HepG2 (cell line): Measurements from ENCODE around the gene PSMD12. TPM values are rescaled to one million over a fixed set of nuclear protein-coding genes. Genes with fewer than 3 reads are reported as not detected.

Source experiments
- ATAC-seq: fragments of 200-7000 bp; cut with Tn5 transposase; 3 replicates; pipeline ENCODE4 v1.9.1; 2020; ENCODE audit warnings: mild to moderate bottlenecking, moderate library complexity
- BruUV-seq: library from RNA; stranded (reverse); fragments of 400-500 nt; replicated peaks from 2 replicates; lab custom pipeline; 2021; lab: Mats Ljungman, UMichigan
- CTCF ChIA-PET: fragments of 300-600 bp; formaldehyde crosslinking; extraction: SDS; loops from one replicate; lab custom pipeline; 2021; ENCODE audit warnings: low total read pairs, inconsistent platforms, low intra/inter-chr PET ratio; lab: Yijun Ruan, JAX
- POLR2A ChIA-PET: fragments of 350-600 bp; sonication (Branson Sonifier 250); formaldehyde crosslinking; loops from one replicate; lab custom pipeline; 2020; ENCODE audit warnings: antibody characterized with exemption, inconsistent platforms; lab: Yijun Ruan, JAX
- DNase-seq: peaks from one replicate; pipeline ENCODE4 v3.0.0-alpha.2; 2015; ENCODE audit warnings: low spot score
- FAIRE-seq: peaks from 3 replicates; lab custom pipeline; 2011; peaks lifted over from hg19 to GRCh38; lab: Jason Lieb, UNC
- H2AFZ ChIP-seq: one replicate; pipeline ENCODE4 v1.6.1; 2011; ENCODE audit warnings: low read length, inconsistent platforms
- H3K27ac ChIP-seq: fragments of 300-600 bp; 3 replicates; pipeline ENCODE4 v1.8.0; 2011; ENCODE audit warnings: mixed run types, mild to moderate bottlenecking, mixed read lengths, low read length, inconsistent platforms; ENCODE audit not compliant: insufficient read depth; ENCODE audit errors: extremely low read length
- H3K27me3 ChIP-seq, 2 experiments: fragments of 200-600 bp in 1 of 2; 2 replicates in 1 of 2; 3 replicates in 1 of 2; pipeline versions ENCODE4 v1.6.0 to v1.8.0; 2011; ENCODE audit warnings: low read length in 2 of 2, mild to moderate bottlenecking in 2 of 2, moderate library complexity in 2 of 2, inconsistent platforms in 1 of 2; ENCODE audit not compliant: insufficient read depth in 2 of 2, control insufficient read depth in 1 of 2
- H3K36me3 ChIP-seq, 2 experiments: fragments of 200-600 bp in 1 of 2; replicated peaks in 1 of 2; 2 replicates in 1 of 2; 3 replicates in 1 of 2; pipeline versions ENCODE4 v1.5.1 to v1.8.0; 2011; ENCODE audit warnings: low read length in 2 of 2, inconsistent platforms in 1 of 2; ENCODE audit not compliant: insufficient read depth in 2 of 2, control insufficient read depth in 1 of 2
- H3K4me1 ChIP-seq: 2 replicates; pipeline ENCODE4 v1.5.1; 2012; ENCODE audit warnings: low read length, inconsistent platforms; ENCODE audit not compliant: insufficient read depth
- H3K4me2 ChIP-seq: 2 replicates; pipeline ENCODE4 v1.6.0; 2011; ENCODE audit warnings: low read depth, low read length, inconsistent platforms
- H3K4me3 ChIP-seq, 3 experiments: fragments of 200-600 bp in 1 of 3; sonication (generic), shearing (Covaris generic) in 1 of 3; replicated peaks in 1 of 3; 2 replicates each; pipeline ENCODE4 v1.5.1; 2011 to 2016; ENCODE audit warnings: low read length in 3 of 3, inconsistent platforms in 2 of 3, low read depth in 2 of 3, mild to moderate bottlenecking in 2 of 3, control low read depth in 1 of 3, mixed read lengths in 1 of 3; ENCODE audit not compliant: insufficient read depth in 1 of 3
- H3K79me2 ChIP-seq: one replicate; pipeline ENCODE4 v1.6.1; 2011; ENCODE audit warnings: low read length, inconsistent platforms; ENCODE audit not compliant: insufficient read depth
- H3K9ac ChIP-seq: 2 replicates; pipeline ENCODE4 v1.6.0; 2011; ENCODE audit warnings: mild to moderate bottlenecking, low read depth, low read length, inconsistent platforms; ENCODE audit not compliant: insufficient read depth
- H3K9me3 ChIP-seq: 2 replicates; pipeline ENCODE4 v1.5.1; 2012; ENCODE audit warnings: mild to moderate bottlenecking, low read length
- H4K20me1 ChIP-seq: 2 replicates; pipeline ENCODE4 v1.6.0; 2011; ENCODE audit warnings: inconsistent platforms, mild to moderate bottlenecking, low read length, moderate library complexity; ENCODE audit not compliant: insufficient read depth
- AGO1 ChIP-seq: fragments of 200-400 bp; formaldehyde crosslinking; IDR thresholded peaks from 2 replicates; pipeline ENCODE4 v1.6.1; 2017; ENCODE audit warnings: mild to moderate bottlenecking, low read depth, low read length, moderate library complexity; ENCODE audit not compliant: poor library complexity, severe bottlenecking
- CHD4 ChIP-seq: fragments of 200-600 bp; sonication (generic); IDR thresholded peaks from 2 replicates; pipeline ENCODE4 v1.7.0; 2017; ENCODE audit warnings: mild to moderate bottlenecking, low read length, borderline replicate concordance
- FOXC1 ChIP-seq: sonication (generic); formaldehyde crosslinking; IDR thresholded peaks from 2 replicates; pipeline ENCODE4 v1.8.0; 2022; ENCODE audit warnings: mild to moderate bottlenecking, missing genetic modification reagents, borderline replicate concordance
- KAT8 ChIP-seq: IDR thresholded peaks from 2 replicates; pipeline ENCODE4 v1.6.1; 2016; ENCODE audit warnings: missing genetic modification reagents, missing compliant biosample characterization
- KLF13 ChIP-seq: sonication (generic); formaldehyde crosslinking; IDR thresholded peaks from 2 replicates; pipeline ENCODE4 v1.4.0; 2020; ENCODE audit warnings: mild to moderate bottlenecking, missing genetic modification reagents
- MAFG ChIP-seq: sonication (generic); formaldehyde crosslinking; IDR thresholded peaks from 2 replicates; pipeline ENCODE4 v1.5.1; 2020; ENCODE audit warnings: mild to moderate bottlenecking, missing genetic modification reagents
- MIXL1 ChIP-seq: IDR thresholded peaks from 2 replicates; pipeline ENCODE4 v1.6.1; 2016
- NFE2L1 ChIP-seq: sonication (generic); formaldehyde crosslinking; IDR thresholded peaks from 2 replicates; pipeline ENCODE4 v1.4.0; 2020; ENCODE audit warnings: missing genetic modification reagents, mild to moderate bottlenecking, borderline replicate concordance
- SAP130 ChIP-seq: IDR thresholded peaks from 2 replicates; pipeline ENCODE4 v1.6.1; 2016; ENCODE audit warnings: low read depth
- SPEN ChIP-seq: sonication (generic); formaldehyde crosslinking; IDR thresholded peaks from 2 replicates; pipeline ENCODE4 v1.5.1; 2020; ENCODE audit warnings: low read depth, mild to moderate bottlenecking, missing genetic modification reagents
- TAF1 ChIP-seq: sonication (generic); formaldehyde crosslinking; IDR thresholded peaks from 2 replicates; pipeline ENCODE4 v1.4.0; 2020; ENCODE audit warnings: missing genetic modification reagents
- ZNF234 ChIP-seq: sonication (generic); formaldehyde crosslinking; conservative IDR thresholded peaks from 2 replicates; pipeline ENCODE4 v1.5.1; 2020; ENCODE audit warnings: mild to moderate bottlenecking, missing genetic modification reagents
- ZNF713 ChIP-seq: sonication (generic); formaldehyde crosslinking; IDR thresholded peaks from 2 replicates; pipeline ENCODE4 v1.4.0; 2020; ENCODE audit warnings: mild to moderate bottlenecking, missing genetic modification reagents
- WGBS: methylation state at CpG from one replicate; pipeline ENCODE4 v1.1.6; 2017; ENCODE audit warnings: low lambda C conversion rate; 5-methylcytosine and 5-hydroxymethylcytosine counted together
- in situ Hi-C: cut with HindIII; loops from 2 replicates; pipeline ENCODE4 v1.10.0; 2017; ENCODE audit warnings: low pct_unique_long_range_greater_than_20kb; ENCODE audit not compliant: extremely low pct_ligation_motif_present
- intact Hi-C: fragments of 100-400 bp; cut with micrococcal nuclease; formaldehyde crosslinking; loops from one replicate; pipeline ENCODE4 v1.10.0; 2022; ENCODE audit not compliant: unreplicated experiment
- polyA plus RNA-seq, 8 experiments: library from polyadenylated mRNA; depleted of rRNA in 3 of 8; stranded (reverse) in 7 of 8; unstranded in 1 of 8; fragments of >200 nt; fragmentation: Illumina TruSeq in 4 of 8; extraction: Trizol in 4 of 8; gene quantifications; 2 replicates each; pipeline versions ENCODE4 v1.2.1 to v1.2.3, GENCODE V29; 2011 to 2016; ENCODE audit warnings: low read depth in 4 of 8, missing spikeins in 1 of 8, mixed read lengths in 1 of 8; ENCODE audit not compliant: insufficient read depth in 1 of 8
- total RNA-seq, 5 experiments: library from RNA; depleted of rRNA; stranded (reverse); fragments of >200 nt; fragmentation: Illumina TruSeq; extraction: Trizol; gene quantifications; 2 replicates each; pipeline ENCODE4 v1.2.3, GENCODE V29; 2016; ENCODE audit warnings: low read depth in 1 of 5
- TF ChIP-seq, protein P1 (sequence below): sonication (generic); formaldehyde crosslinking; IDR thresholded peaks from 2 replicates; pipeline ENCODE4 v1.8.1; 2023; ENCODE audit warnings: mild to moderate bottlenecking, moderate library complexity, missing genetic modification reagents
- TF ChIP-seq, protein P2 (sequence below): conservative IDR thresholded peaks from 2 replicates; pipeline ENCODE4 v1.6.1; 2018; ENCODE audit warnings: missing genetic modification reagents
- TF ChIP-seq, protein P3 (sequence below): sonication (generic); formaldehyde crosslinking; IDR thresholded peaks from 2 replicates; pipeline ENCODE4 v1.4.0; 2020; ENCODE audit warnings: missing genetic modification reagents, borderline replicate concordance
- TF ChIP-seq, protein P4 (sequence below): IDR thresholded peaks from 2 replicates; pipeline ENCODE4 v1.6.1; 2016

The PSMD12 gene
- total and polyA plus RNA-seq, 2 of the 13 experiments (the other 11 are each of a cell fraction or from before 2014, with no cell fraction given): 27.4 to 71.7 TPM

DNA sequence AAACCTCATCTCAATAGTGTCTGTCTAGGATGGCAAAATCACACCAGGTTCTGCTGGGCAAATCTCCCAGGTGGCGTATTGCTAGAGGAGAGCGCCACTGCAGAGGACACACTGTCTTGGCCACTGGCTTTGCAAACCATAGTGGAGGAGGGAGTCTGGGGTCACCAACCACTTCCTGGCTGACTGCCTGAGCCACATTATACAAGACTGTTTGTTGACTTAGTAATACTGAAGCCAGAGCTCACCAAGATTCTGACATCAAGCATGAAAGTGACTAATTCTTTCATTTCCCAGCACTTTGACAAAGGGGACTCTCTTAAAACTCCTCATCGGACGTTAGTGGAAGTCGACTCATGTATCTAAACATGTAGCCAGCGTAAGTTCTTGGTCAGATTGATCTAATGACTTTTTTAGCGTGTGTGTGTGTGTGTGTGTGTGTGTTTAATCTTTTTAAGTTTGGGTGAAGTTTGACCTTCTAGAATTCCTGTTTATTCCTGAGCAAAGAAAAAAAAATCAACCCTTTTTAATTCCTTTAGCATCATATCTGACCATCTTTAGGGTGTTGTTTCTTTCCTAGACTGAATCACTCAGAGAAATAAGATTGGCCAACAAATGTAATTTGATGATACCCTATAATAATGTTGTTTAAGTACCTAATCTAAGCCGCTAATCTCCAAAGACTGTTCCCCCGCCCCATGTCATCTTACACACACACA is 24.4 kb upstream of the PSMD12 start:
- CTCF ChIA-PET: interaction anchor here (1.1 kb wide), 1 partner anchor 12 kb away, joined by 4 read pairs; no protein-coding TSS in a partner anchor
- Histone ChIP-seq H3K27ac (peak overlapping the region; percentile 9), H3K79me2 (no peaks in the 10 kb centered on the region), H3K27me3 (no peaks in the 10 kb centered on the region), H4K20me1 (no peaks in the 10 kb centered on the region), H3K4me2 (peak overlapping the region; percentile 72), H3K4me1 (peaks cover 15% of the 10 kb centered on the region), H3K4me3 (peak overlapping the region; percentile 20 to 26 (median 22); a peak in 4 of 6 replicates), H3K9me3 (no peaks in the 10 kb centered on the region), H2AFZ (no peak overlapping the region), H3K36me3 (no peaks in the 10 kb centered on the region), H3K9ac (peak overlapping the region; percentile 29; the same call in 1 of the 2 replicates)
- peak; percentile 83 for FAIRE-seq
- ATAC-seq: peak; percentile 91
- peak; percentile 86 for DNase-seq
- in situ Hi-C loops: no loop called here
- POLR2A ChIA-PET: interaction anchor here (1.0 to 2.2 kb wide), 2 partner anchors 12 to 138 kb away, joined by 3 to 7 read pairs; no protein-coding TSS in a partner anchor
- 22% methylated on average over 8 of the region's 9 CpGs for WGBS
- intact Hi-C loops: no loop called here
- no TSS peak for BruUV-seq
- no peak for TF ChIP-seq ZNF713
- TF ChIP-seq MAFG (CRISPR knock-in tag): no peak
- TF ChIP-seq FOXC1: no peak
- TF ChIP-seq, protein P1, sequence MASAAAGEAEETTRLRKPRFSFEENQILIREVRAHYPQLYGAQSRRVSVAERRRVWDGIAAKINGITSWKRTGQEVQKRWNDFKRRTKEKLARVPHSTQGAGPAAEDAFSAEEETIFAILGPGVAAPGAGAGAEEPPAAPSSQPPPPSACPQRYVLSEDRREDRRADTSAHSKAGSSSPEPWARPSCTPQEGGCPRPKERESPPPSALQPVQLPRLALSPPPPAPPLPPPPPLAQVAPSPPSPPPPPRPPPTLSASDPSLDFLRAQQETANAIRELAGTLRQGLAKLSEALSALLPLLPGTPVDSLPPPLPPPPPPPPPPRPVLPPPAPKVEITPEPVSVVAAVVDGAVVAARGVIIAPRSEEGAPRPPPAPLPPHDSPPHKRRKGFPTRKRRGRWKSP (CRISPR knock-in tag): no peak
- TF ChIP-seq, protein P2, sequence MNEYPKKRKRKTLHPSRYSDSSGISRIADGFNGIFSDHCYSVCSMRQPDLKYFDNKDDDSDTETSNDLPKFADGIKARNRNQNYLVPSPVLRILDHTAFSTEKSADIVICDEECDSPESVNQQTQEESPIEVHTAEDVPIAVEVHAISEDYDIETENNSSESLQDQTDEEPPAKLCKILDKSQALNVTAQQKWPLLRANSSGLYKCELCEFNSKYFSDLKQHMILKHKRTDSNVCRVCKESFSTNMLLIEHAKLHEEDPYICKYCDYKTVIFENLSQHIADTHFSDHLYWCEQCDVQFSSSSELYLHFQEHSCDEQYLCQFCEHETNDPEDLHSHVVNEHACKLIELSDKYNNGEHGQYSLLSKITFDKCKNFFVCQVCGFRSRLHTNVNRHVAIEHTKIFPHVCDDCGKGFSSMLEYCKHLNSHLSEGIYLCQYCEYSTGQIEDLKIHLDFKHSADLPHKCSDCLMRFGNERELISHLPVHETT (CRISPR knock-in tag): no peak
- no peak for TF ChIP-seq MIXL1 (CRISPR knock-in tag)
- peak; percentile 46 for TF ChIP-seq SAP130 (CRISPR knock-in tag)
- TF ChIP-seq KLF13 (CRISPR knock-in tag): no peak
- no peak for TF ChIP-seq NFE2L1 (CRISPR knock-in tag)
- 0 out of 2 replicates have a peak, but pooled peaks have one; percentile 23 for TF ChIP-seq KAT8 (CRISPR knock-in tag)
- TF ChIP-seq ZNF234: no peak
- TF ChIP-seq CHD4: no peak
- no peak for TF ChIP-seq TAF1 (CRISPR knock-in tag)
- TF ChIP-seq, protein P3, sequence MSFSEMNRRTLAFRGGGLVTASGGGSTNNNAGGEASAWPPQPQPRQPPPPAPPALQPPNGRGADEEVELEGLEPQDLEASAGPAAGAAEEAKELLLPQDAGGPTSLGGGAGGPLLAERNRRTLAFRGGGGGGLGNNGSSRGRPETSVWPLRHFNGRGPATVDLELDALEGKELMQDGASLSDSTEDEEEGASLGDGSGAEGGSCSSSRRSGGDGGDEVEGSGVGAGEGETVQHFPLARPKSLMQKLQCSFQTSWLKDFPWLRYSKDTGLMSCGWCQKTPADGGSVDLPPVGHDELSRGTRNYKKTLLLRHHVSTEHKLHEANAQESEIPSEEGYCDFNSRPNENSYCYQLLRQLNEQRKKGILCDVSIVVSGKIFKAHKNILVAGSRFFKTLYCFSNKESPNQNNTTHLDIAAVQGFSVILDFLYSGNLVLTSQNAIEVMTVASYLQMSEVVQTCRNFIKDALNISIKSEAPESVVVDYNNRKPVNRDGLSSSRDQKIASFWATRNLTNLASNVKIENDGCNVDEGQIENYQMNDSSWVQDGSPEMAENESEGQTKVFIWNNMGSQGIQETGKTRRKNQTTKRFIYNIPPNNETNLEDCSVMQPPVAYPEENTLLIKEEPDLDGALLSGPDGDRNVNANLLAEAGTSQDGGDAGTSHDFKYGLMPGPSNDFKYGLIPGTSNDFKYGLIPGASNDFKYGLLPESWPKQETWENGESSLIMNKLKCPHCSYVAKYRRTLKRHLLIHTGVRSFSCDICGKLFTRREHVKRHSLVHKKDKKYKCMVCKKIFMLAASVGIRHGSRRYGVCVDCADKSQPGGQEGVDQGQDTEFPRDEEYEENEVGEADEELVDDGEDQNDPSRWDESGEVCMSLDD (CRISPR knock-in tag): no peak
- TF ChIP-seq AGO1: no peak
- TF ChIP-seq, protein P4, sequence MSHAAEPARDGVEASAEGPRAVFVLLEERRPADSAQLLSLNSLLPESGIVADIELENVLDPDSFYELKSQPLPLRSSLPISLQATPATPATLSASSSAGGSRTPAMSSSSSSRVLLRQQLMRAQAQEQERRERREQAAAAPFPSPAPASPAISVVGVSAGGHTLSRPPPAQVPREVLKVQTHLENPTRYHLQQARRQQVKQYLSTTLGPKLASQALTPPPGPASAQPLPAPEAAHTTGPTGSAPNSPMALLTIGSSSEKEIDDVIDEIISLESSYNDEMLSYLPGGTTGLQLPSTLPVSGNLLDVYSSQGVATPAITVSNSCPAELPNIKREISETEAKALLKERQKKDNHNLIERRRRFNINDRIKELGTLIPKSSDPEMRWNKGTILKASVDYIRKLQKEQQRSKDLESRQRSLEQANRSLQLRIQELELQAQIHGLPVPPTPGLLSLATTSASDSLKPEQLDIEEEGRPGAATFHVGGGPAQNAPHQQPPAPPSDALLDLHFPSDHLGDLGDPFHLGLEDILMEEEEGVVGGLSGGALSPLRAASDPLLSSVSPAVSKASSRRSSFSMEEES (CRISPR knock-in tag): no peak
- no peak for TF ChIP-seq SPEN (CRISPR knock-in tag)
